DND-41 (cell line): ENCODE data around the gene SYCN.

Source experiments
- ATAC-seq: fragments of 200-7000 bp; cut with Tn5 transposase; 3 replicates; pipeline ENCODE4 v1.9.1; 2021; ENCODE audit warnings: low read depth; ENCODE audit not compliant: insufficient read depth
- DNase-seq: peaks from one replicate; pipeline ENCODE4 v3.0.0-alpha.2; 2020
- H2AFZ ChIP-seq: 2 replicates; pipeline ENCODE4 v1.6.0; 2012; ENCODE audit warnings: low read depth, low read length
- H3K27ac ChIP-seq: 2 replicates; pipeline ENCODE4 v1.5.1; 2012; ENCODE audit warnings: low read length, inconsistent platforms
- H3K27me3 ChIP-seq: fragments of 200-600 bp; sonication (generic); 2 replicates; pipeline ENCODE4 v1.6.0; 2012; ENCODE audit warnings: low read length, mild to moderate bottlenecking, inconsistent platforms; ENCODE audit not compliant: insufficient read depth, poor library complexity
- H3K36me3 ChIP-seq: 2 replicates; pipeline ENCODE4 v1.5.1; 2012; ENCODE audit warnings: low read length, inconsistent platforms; ENCODE audit not compliant: insufficient read depth
- H3K4me1 ChIP-seq: 2 replicates; pipeline ENCODE4 v1.5.1; 2012; ENCODE audit warnings: mild to moderate bottlenecking, low read length; ENCODE audit not compliant: insufficient read depth
- H3K4me2 ChIP-seq: 2 replicates; pipeline ENCODE4 v1.6.0; 2012; ENCODE audit warnings: mild to moderate bottlenecking, moderate library complexity, low read length, inconsistent platforms; ENCODE audit not compliant: insufficient read depth
- H3K4me3 ChIP-seq, 2 experiments: fragments of 200-600 bp in 1 of 2; shearing (Covaris generic) in 1 of 2; 2 replicates each; pipeline ENCODE4 v1.5.1; 2012 to 2016; ENCODE audit warnings: inconsistent platforms in 2 of 2, low read length in 2 of 2, mild to moderate bottlenecking in 2 of 2, low read depth in 1 of 2, moderate library complexity in 1 of 2
- H3K79me2 ChIP-seq: 2 replicates; pipeline ENCODE4 v1.6.0; 2012; ENCODE audit warnings: low read length, inconsistent platforms; ENCODE audit not compliant: insufficient read depth
- H3K9ac ChIP-seq: 2 replicates; pipeline ENCODE4 v1.6.0; 2012; ENCODE audit warnings: low read depth, mild to moderate bottlenecking, inconsistent platforms, low read length, moderate library complexity
- H3K9me3 ChIP-seq: 2 replicates; pipeline ENCODE4 v1.5.1; 2012; ENCODE audit warnings: low read length, moderate library complexity, mild to moderate bottlenecking, inconsistent platforms; ENCODE audit not compliant: insufficient read depth, severe bottlenecking
- H4K20me1 ChIP-seq: 2 replicates; pipeline ENCODE4 v1.6.0; 2012; ENCODE audit warnings: low read length; ENCODE audit not compliant: insufficient read depth
- EZH2 ChIP-seq: IDR thresholded peaks from 3 replicates; pipeline ENCODE4 v1.6.1; 2012; ENCODE audit warnings: borderline replicate concordance, low read depth, mild to moderate bottlenecking, moderate library complexity, low read length, inconsistent platforms; ENCODE audit not compliant: severe bottlenecking
- TF ChIP-seq, protein P1 (sequence below): IDR thresholded peaks from 2 replicates; pipeline ENCODE4 v1.5.1; 2012; ENCODE audit warnings: borderline replicate concordance, low read length, moderate library complexity, mild to moderate bottlenecking; ENCODE audit not compliant: poor library complexity, severe bottlenecking; ENCODE audit errors: extremely low read depth

Gene SYCN

DNA sequence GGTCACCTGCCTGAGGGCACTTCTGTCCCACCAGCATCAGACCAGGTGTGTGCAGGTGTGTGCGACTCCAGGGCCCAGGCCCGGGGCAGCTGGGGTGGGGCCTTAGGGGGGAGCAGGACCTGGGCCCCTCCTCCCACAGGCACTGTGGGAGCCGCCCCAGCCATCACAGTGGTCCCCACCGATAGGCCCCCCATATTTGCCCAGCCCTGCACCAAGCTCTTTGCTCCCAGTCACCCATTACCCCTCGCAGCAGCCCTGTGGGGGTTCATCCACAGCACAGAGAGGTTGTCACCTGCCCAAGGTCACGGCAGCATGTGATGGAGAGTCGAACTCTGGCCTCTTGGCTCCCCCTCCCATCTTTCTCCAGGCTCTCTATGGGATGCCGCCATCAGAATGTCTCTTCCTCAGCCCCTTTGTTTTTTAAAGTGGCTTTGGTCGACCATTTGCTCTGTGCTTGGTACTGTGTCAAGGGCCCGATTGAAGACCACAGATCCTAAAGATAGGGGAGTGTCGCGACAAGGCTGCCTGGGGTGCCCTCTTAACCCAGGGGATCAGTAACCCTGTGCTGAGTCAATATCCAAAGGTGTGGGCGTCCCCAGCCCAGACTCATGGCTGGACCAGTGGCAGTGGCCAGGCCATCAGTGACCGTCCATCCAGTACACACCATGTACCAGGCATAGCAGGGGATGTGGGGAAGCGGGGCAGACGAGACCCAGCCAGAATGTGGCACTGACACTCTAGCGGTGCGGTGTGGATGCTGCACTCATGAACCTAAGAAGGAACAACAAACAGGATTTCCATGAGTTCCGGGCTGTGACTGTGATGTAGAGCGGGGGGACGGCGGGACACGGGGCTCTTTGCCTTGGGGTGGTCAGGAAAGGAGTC, 35.6 kb downstream of the SYCN start:
- ATAC-seq (no peak), DNase-seq (no peak)
- Histone ChIP-seq H3K9ac (no peak overlapping the region), H3K4me2 (no peak overlapping the region), H3K36me3 (peaks cover 44% of the 10 kb centered on the region), H3K79me2 (peaks cover 21% of the 10 kb centered on the region), H4K20me1 (peaks cover 60% of the 10 kb centered on the region), H3K4me3 (no peak overlapping the region), H2AFZ (no peak overlapping the region), H3K4me1 (no peaks in the 10 kb centered on the region), H3K27ac (no peak overlapping the region), H3K9me3 (no peaks in the 10 kb centered on the region), H3K27me3 (no peaks in the 10 kb centered on the region)
- TF ChIP-seq EZH2, result no peak
- TF ChIP-seq, protein P1, sequence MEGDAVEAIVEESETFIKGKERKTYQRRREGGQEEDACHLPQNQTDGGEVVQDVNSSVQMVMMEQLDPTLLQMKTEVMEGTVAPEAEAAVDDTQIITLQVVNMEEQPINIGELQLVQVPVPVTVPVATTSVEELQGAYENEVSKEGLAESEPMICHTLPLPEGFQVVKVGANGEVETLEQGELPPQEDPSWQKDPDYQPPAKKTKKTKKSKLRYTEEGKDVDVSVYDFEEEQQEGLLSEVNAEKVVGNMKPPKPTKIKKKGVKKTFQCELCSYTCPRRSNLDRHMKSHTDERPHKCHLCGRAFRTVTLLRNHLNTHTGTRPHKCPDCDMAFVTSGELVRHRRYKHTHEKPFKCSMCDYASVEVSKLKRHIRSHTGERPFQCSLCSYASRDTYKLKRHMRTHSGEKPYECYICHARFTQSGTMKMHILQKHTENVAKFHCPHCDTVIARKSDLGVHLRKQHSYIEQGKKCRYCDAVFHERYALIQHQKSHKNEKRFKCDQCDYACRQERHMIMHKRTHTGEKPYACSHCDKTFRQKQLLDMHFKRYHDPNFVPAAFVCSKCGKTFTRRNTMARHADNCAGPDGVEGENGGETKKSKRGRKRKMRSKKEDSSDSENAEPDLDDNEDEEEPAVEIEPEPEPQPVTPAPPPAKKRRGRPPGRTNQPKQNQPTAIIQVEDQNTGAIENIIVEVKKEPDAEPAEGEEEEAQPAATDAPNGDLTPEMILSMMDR, result no peak

DNA sequence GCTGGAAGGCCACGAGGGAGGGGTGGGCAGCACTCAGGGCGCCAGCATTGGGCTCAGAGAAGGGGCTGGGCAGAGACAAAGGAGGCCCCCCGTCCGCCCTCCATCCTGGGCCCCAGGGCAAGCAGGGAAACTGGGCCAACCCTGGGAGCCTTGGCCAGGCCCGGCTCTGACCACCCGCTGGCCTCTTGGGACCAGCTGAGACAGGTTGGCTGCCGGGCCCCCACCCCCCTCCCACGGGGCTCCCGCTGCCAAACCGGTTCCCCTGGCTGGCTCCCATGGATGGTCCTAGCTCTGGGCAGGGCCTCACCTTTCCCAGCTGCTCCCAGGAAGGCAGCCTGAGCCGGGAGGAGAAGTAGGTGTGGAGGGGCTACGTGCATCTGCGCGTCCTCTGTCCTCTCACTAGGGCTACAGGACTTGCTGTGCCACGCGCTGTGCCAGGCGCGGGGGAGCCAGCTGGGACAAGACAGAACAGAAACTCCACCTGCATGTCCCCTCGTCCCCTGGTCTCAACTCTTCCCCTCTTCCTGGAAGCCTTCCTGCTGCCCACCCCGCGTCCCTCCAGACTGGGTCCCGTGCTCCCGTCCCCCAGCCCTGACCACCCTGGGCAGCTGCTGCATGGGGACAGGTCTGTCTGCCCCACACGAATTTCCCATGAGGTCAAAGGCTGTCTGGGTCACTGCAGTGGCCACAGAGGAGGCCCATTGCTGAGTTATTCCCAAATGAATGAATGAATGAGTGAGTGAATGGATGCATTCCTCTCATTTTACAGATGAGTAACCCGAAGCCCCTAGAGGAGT, 36.4 kb downstream of the SYCN start:
- no peak for DNase-seq
- no peak for TF ChIP-seq EZH2
- TF ChIP-seq, protein P1, result no peak
- no peak for ATAC-seq
- Histone ChIP-seq H3K9ac (no peak overlapping the region), H3K27ac (no peak overlapping the region), H2AFZ (no peak overlapping the region), H3K4me1 (no peaks in the 10 kb centered on the region), H3K4me2 (no peak overlapping the region), H3K79me2 (peaks cover 28% of the 10 kb centered on the region), H3K36me3 (peaks cover 36% of the 10 kb centered on the region), H3K4me3 (no peak overlapping the region), H3K27me3 (no peaks in the 10 kb centered on the region), H3K9me3 (no peaks in the 10 kb centered on the region), H4K20me1 (peaks cover 65% of the 10 kb centered on the region)

DNA sequence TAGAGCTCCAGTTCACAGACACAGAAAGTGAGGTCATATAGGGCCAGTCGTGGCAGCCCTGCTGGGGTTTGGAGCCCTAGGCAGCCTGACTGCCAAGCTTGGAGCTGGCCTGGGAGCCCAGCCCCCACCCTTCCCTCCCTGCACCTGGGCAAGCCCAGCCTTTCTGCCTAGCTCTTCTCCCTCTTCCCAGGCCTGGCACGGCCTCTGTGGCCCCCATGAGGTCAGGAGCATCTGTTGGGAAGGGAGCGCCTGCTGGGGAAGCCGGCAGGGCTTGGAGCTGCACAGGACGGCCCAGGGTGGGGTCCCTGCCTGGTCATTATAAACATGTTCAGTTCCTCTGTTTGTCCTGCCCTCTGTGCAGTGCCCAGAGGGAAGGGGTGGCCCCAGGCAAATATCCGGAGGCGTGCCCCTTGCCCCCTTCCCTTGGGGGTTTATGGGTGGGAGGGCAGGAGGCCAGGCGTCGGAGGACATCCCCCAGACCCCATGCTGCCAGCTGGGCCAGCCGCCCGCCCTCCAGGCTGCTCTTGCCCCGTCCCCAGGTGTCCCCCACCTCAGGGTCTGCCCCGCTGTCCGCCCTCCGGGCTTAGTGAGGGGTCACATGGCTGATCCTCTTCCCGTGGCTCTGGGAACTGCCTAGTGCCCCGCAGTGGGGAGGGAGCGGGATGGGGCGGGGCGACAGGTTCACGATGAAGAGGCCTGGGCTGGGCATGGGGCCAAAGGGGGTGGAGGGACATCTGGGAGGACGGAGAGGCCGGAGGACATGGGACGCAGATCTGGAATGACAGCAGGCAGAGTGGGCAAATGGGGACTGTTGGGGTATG, 37.3 kb downstream of the SYCN start:
- DNase-seq (no peak), ATAC-seq (no peak)
- no peak overlapping the region for H2AFZ ChIP-seq
- H3K4me2 ChIP-seq, result no peak overlapping the region
- H3K27me3 ChIP-seq, result no peaks in the 10 kb centered on the region
- H3K4me1 ChIP-seq, result no peaks in the 10 kb centered on the region
- no peak overlapping the region for H3K27ac ChIP-seq
- H3K79me2 ChIP-seq, result peaks cover 31% of the 10 kb centered on the region
- H3K9ac ChIP-seq, result no peak overlapping the region
- H3K9me3 ChIP-seq, result no peaks in the 10 kb centered on the region
- peaks cover 67% of the 10 kb centered on the region for H4K20me1 ChIP-seq
- H3K4me3 ChIP-seq, result no peak overlapping the region
- TF ChIP-seq EZH2, result no peak
- TF ChIP-seq, protein P1, result no peak
- peaks cover 29% of the 10 kb centered on the region for H3K36me3 ChIP-seq
